Activated T-helper 17 cell treated with anti-CD3 and anti-CD28 coated beads, Interleukin-2, amount 50 U/mL, for 72 hours (primary cell): ENCODE measurements around the gene SIAH1. TPM values are rescaled to one million over a fixed set of nuclear protein-coding genes. Genes with fewer than 3 reads are reported as not detected.
"Not testable (repeated sequence)": the region's sequence is repeated elsewhere in the genome, so short reads cannot be mapped to it uniquely, and the experiment has no call there.

Experiments
- ATAC-seq: fragments of 150-1000 bp; cut with Tn5 transposase; replicated peaks from 2 replicates; pipeline ENCODE4 v1.10.0; 2021; ENCODE audit warnings: mild to moderate bottlenecking, moderate library complexity
- H3K27ac Mint-ChIP-seq: one replicate; pipeline ENCODE4 v1.8.0; 2022; ENCODE audit warnings: mixed read lengths
- H3K27me3 Mint-ChIP-seq: one replicate; pipeline ENCODE4 v1.8.0; 2022; ENCODE audit warnings: mixed read lengths
- H3K36me3 Mint-ChIP-seq: one replicate; pipeline ENCODE4 v1.8.0; 2022; ENCODE audit warnings: low read depth, mild to moderate bottlenecking, mixed read lengths
- H3K4me1 Mint-ChIP-seq: one replicate; pipeline ENCODE4 v1.8.0; 2022; ENCODE audit warnings: mixed read lengths
- H3K4me3 Mint-ChIP-seq: one replicate; pipeline ENCODE4 v1.8.0; 2022; ENCODE audit warnings: mild to moderate bottlenecking, mixed read lengths
- H3K9me3 Mint-ChIP-seq: one replicate; pipeline ENCODE4 v1.8.0; 2022; ENCODE audit warnings: mixed read lengths
- total RNA-seq, 2 donors: library from RNA; stranded (reverse); gene quantifications; one replicate each; pipeline ENCODE4 v1.2.3, GENCODE V29; 2022

The SIAH1 gene
- total RNA-seq, 2 donors from 2014 or later, result 15.0 to 16.5 TPM

DNA sequence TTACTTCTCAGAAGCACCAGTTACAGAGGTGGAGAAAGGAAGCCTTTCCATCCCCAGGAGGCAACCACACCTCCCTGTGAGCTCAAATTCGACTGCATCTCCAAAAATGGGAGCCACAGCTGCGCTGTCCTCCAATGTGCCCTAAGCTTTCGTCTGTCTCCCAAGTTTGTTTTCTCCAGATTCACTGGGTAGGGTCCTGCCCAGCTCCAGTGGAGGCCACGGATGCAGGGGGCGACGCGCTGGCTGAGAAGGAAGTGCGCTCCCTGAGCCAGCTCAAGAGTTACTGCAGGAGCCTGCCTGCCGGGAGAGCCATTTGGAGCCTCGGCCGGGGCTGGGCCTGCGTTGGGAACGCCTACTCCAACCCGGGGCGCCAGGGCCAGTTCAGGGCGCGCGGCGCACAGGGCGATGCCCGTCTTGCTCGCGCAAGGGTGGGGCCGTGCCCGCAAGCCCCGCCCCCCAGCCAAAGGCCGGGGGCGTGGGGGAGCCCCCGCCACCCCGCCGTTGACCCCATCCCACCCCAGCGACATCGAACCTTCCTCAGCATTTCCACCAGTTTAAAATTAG lies 19.5 kb downstream of the SIAH1 start:
- Mint-ChIP-seq H3K36me3 (peaks cover 19% of the 10 kb centered on the region), H3K4me1 (peaks cover 20% of the 10 kb centered on the region), H3K27ac (peak overlapping the region; percentile 92), H3K4me3 (peak overlapping the region; percentile 92), H3K27me3 (no peaks in the 10 kb centered on the region), H3K9me3 (no peaks in the 10 kb centered on the region)
- ATAC-seq, result peak; percentile 98

- ATAC-seq, result peak; percentile 18
- Mint-ChIP-seq H3K4me1 (peaks cover 20% of the 10 kb centered on the region), H3K27ac (peak overlapping the region; percentile 92), H3K27me3 (no peaks in the 10 kb centered on the region), H3K36me3 (peaks cover 20% of the 10 kb centered on the region), H3K4me3 (peak overlapping the region; percentile 92), H3K9me3 (no peaks in the 10 kb centered on the region)
Observed at GRCh38 chr16:48365025-48365600, 20.1 kb downstream of the SIAH1 start.

GRCh38 chr16:48361540-48362144 lies 23.6 kb downstream of the SIAH1 start:
- Mint-ChIP-seq H3K4me3 (no peak overlapping the region), H3K27ac (no peak overlapping the region), H3K36me3 (peaks cover 37% of the 10 kb centered on the region), H3K9me3 (no peaks in the 10 kb centered on the region), H3K27me3 (no peaks in the 10 kb centered on the region), H3K4me1 (peaks cover 10% of the 10 kb centered on the region)
- ATAC-seq, result no peak

DNA sequence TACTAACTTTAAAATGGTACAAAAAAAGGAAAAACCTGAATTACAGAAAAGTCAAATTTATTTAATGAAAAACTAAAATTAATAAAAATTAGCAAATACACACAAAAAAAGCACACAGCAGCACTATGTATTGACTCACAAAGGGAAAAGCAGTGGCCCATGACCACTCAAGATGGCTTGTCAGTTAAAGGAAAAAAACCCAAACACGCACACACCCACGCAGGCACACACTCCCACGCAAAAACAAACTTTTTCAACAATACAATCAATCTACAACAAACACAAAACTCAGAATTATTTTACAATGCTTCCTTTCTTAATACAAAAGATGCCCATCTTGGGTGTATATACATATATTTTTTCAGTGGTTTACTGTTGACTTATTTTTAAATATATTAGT lies 24.2 kb downstream of the SIAH1 start:
- H3K27me3 Mint-ChIP-seq, result no peaks in the 10 kb centered on the region
- H3K27ac Mint-ChIP-seq, result no peak overlapping the region
- peaks cover 43% of the 10 kb centered on the region for H3K36me3 Mint-ChIP-seq
- H3K4me1 Mint-ChIP-seq, result peaks cover 4% of the 10 kb centered on the region
- ATAC-seq, result no peak
- no peaks in the 10 kb centered on the region for H3K9me3 Mint-ChIP-seq
- H3K4me3 Mint-ChIP-seq, result no peak overlapping the region

DNA sequence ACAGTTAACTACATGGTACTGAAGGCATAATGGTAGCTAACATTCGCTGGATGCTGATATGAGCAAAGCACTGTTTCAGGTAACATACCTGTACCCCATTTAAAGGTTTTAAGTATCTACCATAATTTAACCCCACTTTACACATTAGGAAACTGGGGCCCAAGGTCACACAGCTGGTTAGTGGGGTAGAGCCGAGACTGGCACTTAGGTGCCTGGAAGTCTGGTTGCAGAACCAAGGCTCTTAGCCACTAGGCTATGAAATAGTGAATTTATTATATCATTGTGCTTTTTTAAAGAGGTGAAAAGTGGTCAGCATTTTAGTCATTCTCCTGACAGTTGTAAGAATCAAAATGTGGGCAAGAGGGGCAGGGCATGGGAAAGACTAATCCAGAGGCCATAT lies 25.2 kb downstream of the SIAH1 start:
- no peak for ATAC-seq
- H3K4me3 Mint-ChIP-seq, result no peak overlapping the region
- H3K36me3 Mint-ChIP-seq, result peaks cover 54% of the 10 kb centered on the region
- no peaks in the 10 kb centered on the region for H3K9me3 Mint-ChIP-seq
- peaks cover 4% of the 10 kb centered on the region for H3K4me1 Mint-ChIP-seq
- H3K27ac Mint-ChIP-seq, result no peak overlapping the region
- H3K27me3 Mint-ChIP-seq, result no peaks in the 10 kb centered on the region

DNA sequence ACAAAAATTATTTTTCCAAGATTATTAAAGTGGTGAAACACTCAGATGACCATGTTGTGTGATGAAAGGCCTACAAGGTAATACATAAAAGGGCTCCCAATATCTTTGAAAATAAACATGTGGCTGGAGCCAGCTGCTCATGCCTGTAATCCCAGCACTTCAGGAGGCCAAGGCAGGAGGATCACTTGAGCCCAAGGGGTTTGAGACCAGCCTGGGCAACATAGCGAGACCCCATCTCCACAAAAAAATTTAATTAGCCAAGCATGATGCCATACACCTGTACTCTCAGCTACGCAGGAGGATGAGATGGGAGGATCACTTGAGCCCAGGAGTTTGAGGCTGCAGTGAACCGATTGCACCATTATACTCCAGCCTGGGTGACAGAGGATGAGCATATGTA lies 26.8 kb downstream of the SIAH1 start:
- Mint-ChIP-seq H3K27me3 (no peaks in the 10 kb centered on the region), H3K27ac (no peak overlapping the region)
- no peak for ATAC-seq

GRCh38 chr16:48356633-48357376 lies 28.4 kb downstream of the SIAH1 start:
- Mint-ChIP-seq H3K4me1 (peaks cover 10% of the 10 kb centered on the region), H3K9me3 (no peaks in the 10 kb centered on the region), H3K27ac (no peak overlapping the region), H3K4me3 (no peak overlapping the region), H3K36me3 (peaks cover 73% of the 10 kb centered on the region), H3K27me3 (no peaks in the 10 kb centered on the region)
- no peak for ATAC-seq

More for the DNA sequence above, 26.8 kb downstream of the SIAH1 start:
- H3K36me3 Mint-ChIP-seq, result peaks cover 67% of the 10 kb centered on the region
- H3K9me3 Mint-ChIP-seq, result no peaks in the 10 kb centered on the region
- no peak overlapping the region for H3K4me3 Mint-ChIP-seq
- H3K4me1 Mint-ChIP-seq, result peaks cover 13% of the 10 kb centered on the region

DNA sequence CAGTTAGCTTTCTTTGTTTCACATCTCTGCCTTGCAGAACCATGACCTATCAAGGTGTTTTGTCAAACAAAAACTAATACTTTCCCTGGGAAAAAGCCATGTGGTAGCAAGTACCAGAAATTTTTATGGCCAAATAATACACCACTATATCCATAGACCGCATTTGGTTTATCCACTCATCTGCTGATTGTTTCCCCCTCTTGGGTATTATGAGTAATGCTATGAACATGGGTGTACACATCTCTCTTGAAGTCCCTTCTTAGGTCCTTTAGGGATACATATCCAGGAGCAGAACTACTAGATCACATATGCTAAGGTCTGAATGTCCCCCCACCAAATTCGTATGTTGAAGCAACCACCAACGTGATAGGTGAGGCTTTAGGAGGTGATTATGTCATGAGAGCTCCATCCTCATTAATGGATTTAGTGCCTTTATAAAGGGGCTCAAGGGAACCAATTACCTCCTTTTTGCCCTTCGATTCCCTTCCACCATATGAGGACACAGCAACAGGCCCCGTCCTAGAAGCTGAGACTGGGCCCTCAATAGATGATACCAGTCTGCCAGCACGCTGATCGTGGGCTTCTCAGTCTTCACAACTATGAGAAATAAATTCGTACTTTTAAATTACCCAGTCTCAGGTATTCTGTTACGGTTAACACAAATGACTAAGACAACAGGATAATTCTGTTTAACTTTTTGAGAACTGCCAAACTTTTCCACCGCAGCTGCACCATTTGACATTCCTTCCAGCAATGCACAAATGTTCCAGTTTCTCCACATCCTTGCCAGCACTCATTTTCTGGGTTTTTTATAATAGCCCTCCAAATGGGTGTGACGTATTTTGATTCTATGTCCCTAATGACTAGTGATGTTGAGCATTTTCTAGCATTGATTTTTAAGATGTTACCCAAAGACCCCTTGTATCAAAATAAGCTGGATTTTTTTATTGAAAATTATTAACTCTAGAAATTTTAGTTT lies 30.0 kb downstream of the SIAH1 start:
- no peak overlapping the region for H3K4me3 Mint-ChIP-seq
- peaks cover 76% of the 10 kb centered on the region for H3K36me3 Mint-ChIP-seq
- H3K4me1 Mint-ChIP-seq, result peaks cover 10% of the 10 kb centered on the region
- H3K27ac Mint-ChIP-seq, result peak overlapping the region; percentile 71
- H3K27me3 Mint-ChIP-seq, result no peaks in the 10 kb centered on the region
- no peaks in the 10 kb centered on the region for H3K9me3 Mint-ChIP-seq
- peak; percentile 18 for ATAC-seq

GRCh38 chr16:48354385-48354784 lies 30.8 kb downstream of the SIAH1 start:
- Mint-ChIP-seq H3K27ac (peak overlapping the region; percentile 71), H3K4me1 (peaks cover 10% of the 10 kb centered on the region), H3K36me3 (peaks cover 84% of the 10 kb centered on the region)
- H3K9me3 Mint-ChIP-seq, H3K4me3 Mint-ChIP-seq, H3K27me3 Mint-ChIP-seq: not testable (repeated sequence)
- ATAC-seq, result peak; percentile 58

- H3K4me3 Mint-ChIP-seq, result no peak overlapping the region
- no peaks in the 10 kb centered on the region for H3K9me3 Mint-ChIP-seq
Observed at GRCh38 chr16:48353565-48354163, 31.5 kb downstream of the SIAH1 start.

GRCh38 chr16:48352648-48353390 lies 32.4 kb downstream of the SIAH1 start:
- no peak for ATAC-seq
- H3K27me3 Mint-ChIP-seq, result no peaks in the 10 kb centered on the region
- H3K36me3 Mint-ChIP-seq, result peaks cover 86% of the 10 kb centered on the region
- H3K4me1 Mint-ChIP-seq, result peaks cover 10% of the 10 kb centered on the region
- H3K9me3 Mint-ChIP-seq, result no peaks in the 10 kb centered on the region
- no peak overlapping the region for H3K4me3 Mint-ChIP-seq
- no peak overlapping the region for H3K27ac Mint-ChIP-seq

More at GRCh38 chr16:48353565-48354163, 31.5 kb downstream of the SIAH1 start:
- ATAC-seq, result peak; percentile 71
- Mint-ChIP-seq H3K4me1 (peaks cover 10% of the 10 kb centered on the region), H3K27me3 (no peaks in the 10 kb centered on the region), H3K36me3 (peaks cover 91% of the 10 kb centered on the region), H3K27ac (no peak overlapping the region)

DNA sequence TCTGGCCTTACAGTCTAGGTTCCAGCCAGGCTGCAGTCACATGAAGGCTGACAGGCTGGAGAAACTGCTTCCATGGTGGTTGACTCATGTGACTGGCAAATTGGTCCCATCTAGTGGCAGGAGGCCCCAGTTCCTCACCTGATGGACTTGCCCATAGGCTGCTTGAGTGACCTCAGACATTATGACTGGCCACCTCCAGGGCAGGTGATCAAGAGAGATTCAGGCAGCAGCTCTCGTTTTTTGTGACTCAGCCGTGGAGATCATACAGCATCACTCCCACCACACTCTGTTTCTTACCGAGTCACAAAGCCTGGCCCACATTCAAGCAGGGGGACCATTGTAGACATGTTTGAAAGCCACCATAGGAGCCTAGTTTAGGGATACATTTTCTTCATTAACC lies 34.5 kb downstream of the SIAH1 start:
- ATAC-seq, result peak; percentile 78
- Mint-ChIP-seq H3K4me1 (peaks cover 10% of the 10 kb centered on the region), H3K27ac (no peak overlapping the region), H3K27me3 (no peaks in the 10 kb centered on the region), H3K36me3 (peaks cover 83% of the 10 kb centered on the region), H3K9me3 (no peaks in the 10 kb centered on the region), H3K4me3 (no peak overlapping the region)

GRCh38 chr16:48347980-48348379 lies 37.2 kb downstream of the SIAH1 start:
- Mint-ChIP-seq H3K4me3 (no peak overlapping the region), H3K9me3 (no peaks in the 10 kb centered on the region), H3K4me1 (no peaks in the 10 kb centered on the region), H3K36me3 (peaks cover 71% of the 10 kb centered on the region), H3K27ac (no peak overlapping the region), H3K27me3 (no peaks in the 10 kb centered on the region)
- ATAC-seq, result no peak
